GM21619 (cell line): Measurements from ENCODE around the gene SCRN2.

ENCODE experiments used
- ATAC-seq: cut with Tn5 transposase; IDR thresholded peaks from one replicate; pipeline ENCODE4 v1.9.1; 2021; ENCODE audit not compliant: unreplicated experiment

SCRN2 gene

GRCh38 chr17:47807421-47807820, 33.7 kb downstream of the SCRN2 start:
- no peak for ATAC-seq

GRCh38 chr17:47806913-47807255, 34.2 kb downstream of the SCRN2 start:
- no peak for ATAC-seq

GRCh38 chr17:47806026-47806912, 34.8 kb downstream of the SCRN2 start:
- no peak for ATAC-seq

GRCh38 chr17:47804461-47804860, 36.6 kb downstream of the SCRN2 start:
- ATAC-seq = no peak

- no peak for ATAC-seq
These were observed 37.3 kb downstream of the SCRN2 start for GRCh38 chr17:47803751-47804150.

- ATAC-seq = no peak
These were observed 37.9 kb downstream of the SCRN2 start for GRCh38 chr17:47803201-47803600.

GRCh38 chr17:47802341-47803022, 38.6 kb downstream of the SCRN2 start:
- no peak for ATAC-seq

GRCh38 chr17:47801906-47802305, 39.2 kb downstream of the SCRN2 start:
- no peak for ATAC-seq

- no peak for ATAC-seq
These were observed 39.8 kb downstream of the SCRN2 start for GRCh38 chr17:47801176-47801765.

- ATAC-seq = no peak
These were observed 40.4 kb downstream of the SCRN2 start for GRCh38 chr17:47800686-47801085.

- no peak for ATAC-seq
These were observed 43.3 kb downstream of the SCRN2 start for GRCh38 chr17:47797797-47798196.

- no peak for ATAC-seq
These were observed 48.1 kb downstream of the SCRN2 start for GRCh38 chr17:47792979-47793378.

- ATAC-seq = no peak
These were observed 48.6 kb downstream of the SCRN2 start for GRCh38 chr17:47792457-47792856.

- ATAC-seq = no peak
These were observed 50.0 kb downstream of the SCRN2 start for GRCh38 chr17:47791025-47791424.

- no peak for ATAC-seq
These were observed 51.2 kb downstream of the SCRN2 start for GRCh38 chr17:47789611-47790561.
